Measurements from ENCODE around the gene CASKIN2.

DNA sequence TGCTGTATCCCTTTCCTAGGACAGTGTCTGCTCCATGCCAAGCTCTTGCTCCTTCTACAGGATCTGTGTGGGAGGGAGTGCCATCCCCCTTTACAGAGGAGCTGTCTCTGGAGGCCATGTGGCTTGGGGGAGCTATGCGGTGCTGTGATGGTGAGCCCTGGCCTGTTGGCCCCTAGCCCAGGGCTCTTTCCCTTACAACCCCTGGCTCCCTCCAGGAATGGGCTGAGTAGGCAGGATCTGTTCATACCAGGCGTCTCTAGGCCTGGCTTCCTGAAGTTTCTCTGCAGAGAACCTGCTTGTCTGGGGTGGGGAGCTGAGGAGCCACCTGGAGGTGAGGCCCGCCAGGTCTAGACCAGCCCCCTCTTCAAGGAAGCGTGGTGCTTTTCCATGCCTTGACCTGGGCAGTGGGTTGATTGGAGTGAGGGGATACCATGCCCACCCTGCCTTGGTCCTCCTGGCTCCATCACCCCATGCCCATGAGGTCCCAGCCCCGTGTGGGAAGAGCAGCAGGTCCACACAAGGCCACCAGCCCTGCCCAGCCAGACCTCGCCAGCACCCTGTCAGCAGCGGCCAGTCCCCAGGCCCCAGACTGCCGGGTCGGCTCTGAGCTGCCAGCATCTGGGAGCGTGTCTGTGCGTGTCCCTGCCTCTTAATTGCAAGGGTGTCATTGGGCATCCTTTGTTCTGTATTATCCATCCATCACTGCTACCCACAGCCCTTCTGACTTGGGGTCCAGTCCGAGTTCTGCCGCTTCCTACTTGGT is 24.8 kb upstream of the CASKIN2 start:
- TF ChIP-seq CTCF (conservative IDR thresholded peaks at IDR 0.05 in 1 of 2, IDR thresholded peaks at IDR 0.05 in 1 of 2; ENCODE audit: extremely low read depth in 1 of 2, insufficient read depth in 1 of 2, low read depth in 1 of 2, low read length in 2 of 2) (no peak), EZH2 (IDR thresholded peaks at IDR 0.05; ENCODE audit: borderline replicate concordance, low read length) (no peak)

Measured in mammary epithelial cell (primary cell).